GM19324 (cell line): ENCODE results near the gene KCTD3.

ENCODE experiments used
- ATAC-seq: cut with Tn5 transposase; IDR thresholded peaks from one replicate; pipeline ENCODE4 v1.9.1; 2021; ENCODE audit warnings: mild to moderate bottlenecking, moderate library complexity; ENCODE audit not compliant: unreplicated experiment, low FRiP score

KCTD3 gene

DNA sequence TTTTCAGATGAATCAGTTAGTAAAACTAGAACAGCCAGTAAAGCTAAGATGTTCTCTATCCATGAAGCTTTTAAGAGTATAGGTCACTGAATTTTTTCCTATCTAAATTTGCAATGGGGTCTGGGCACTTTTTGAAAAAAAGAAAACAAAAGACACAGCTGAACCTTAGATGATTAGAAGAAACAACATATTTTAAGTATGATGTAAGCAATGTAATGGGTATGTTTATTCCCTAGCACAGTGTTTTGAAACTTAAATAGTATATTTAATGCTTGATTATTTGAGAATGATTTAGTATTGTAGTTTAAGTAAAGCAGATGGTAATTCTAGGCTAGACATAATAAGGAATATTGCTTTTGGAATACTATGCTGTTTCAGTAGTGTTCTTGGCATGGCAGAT is 36.2 kb downstream of the KCTD3 start:
- no peak for ATAC-seq

DNA sequence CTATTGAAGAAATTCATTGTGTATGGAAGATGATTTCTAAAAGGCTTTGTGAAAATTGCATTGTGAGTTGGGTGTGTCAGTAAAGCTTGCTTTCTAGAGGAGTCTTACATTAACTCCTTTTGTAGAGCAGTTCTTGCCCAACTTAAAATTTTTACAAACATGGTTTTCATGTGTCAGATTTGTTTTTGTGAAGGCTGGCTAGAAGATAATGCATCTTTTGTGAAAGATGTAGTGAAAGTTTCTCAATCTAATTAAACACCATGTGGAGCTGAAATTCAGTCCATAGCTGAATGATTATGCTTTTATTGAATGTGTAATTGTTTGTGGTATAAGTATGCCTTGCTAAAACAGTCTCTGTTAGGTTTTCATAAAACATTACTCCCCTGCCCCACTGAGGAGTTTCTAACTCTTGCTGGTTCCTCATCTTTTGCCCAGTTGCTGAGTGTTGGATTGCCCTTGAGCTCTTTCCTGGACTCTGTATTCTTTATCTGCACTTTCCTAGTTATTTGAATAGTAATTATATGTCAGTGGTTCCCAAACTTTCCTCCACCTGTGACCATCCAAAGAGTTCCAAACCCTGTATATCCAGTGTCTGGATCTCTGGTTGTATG is 38.0 kb downstream of the KCTD3 start:
- no peak for ATAC-seq

DNA sequence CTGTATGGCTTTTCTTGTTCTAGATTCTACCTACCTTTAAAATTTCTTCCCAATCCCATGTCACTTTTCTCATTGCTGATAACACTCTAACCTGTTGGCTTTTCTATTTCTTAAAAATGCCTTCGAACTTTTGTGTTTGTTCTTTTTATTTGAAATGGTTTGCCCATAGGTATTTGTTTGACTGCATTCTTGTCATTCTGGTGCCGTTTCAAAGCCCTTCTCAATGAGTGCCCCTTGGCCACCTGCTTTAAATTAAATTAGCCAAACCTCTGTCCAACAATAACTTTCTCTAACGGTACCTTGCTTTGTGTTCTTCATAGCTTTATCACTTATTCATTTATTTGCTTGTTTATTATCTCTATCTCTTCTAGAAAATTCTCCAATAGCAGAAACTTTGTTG is 38.9 kb downstream of the KCTD3 start:
- no peak for ATAC-seq

DNA sequence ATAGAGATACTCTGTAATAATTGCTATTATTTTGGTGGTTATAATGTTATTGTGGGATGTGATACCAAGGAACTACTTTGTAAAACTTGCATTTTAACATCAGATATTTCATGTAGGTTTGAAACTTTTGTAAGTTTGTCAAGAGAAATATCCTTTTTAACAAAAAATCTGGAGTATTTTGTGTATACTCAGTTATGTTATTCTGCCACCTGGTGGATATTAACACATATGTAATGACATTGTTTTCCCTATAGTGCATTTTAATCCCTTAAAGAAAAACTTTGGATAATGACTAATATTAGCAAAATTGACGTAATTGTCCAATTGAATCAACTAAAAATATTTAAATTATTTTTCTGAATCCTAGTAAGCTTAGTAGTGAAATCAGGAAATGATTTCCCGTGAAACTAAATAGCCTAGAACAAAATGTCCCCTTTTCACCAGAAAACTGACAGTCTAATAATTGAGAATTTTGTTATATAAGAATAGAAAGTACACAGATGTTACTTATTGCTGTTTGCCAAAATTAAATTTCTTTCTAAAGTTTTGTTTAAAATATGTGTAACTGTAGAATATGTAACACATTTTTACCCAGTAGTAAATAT is 39.6 kb downstream of the KCTD3 start:
- ATAC-seq: no peak

DNA sequence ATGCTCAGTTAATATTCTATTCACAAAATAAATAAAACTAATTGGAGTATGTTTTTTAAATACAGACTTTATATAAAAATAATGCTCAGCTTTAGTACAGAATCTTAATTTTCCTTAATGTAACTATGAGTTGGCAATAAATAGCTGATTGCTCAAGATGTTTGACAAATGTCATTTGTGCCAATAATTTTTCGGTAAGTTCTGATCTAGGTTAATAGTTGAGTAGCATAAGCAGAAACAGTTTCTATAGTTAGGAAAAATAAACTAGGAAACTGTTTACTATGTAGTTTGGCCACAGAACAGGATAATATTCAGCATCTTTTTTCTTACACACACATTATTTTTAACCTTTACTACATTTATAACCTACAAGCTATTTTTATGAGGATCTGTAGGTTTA is 40.3 kb downstream of the KCTD3 start:
- no peak for ATAC-seq

DNA sequence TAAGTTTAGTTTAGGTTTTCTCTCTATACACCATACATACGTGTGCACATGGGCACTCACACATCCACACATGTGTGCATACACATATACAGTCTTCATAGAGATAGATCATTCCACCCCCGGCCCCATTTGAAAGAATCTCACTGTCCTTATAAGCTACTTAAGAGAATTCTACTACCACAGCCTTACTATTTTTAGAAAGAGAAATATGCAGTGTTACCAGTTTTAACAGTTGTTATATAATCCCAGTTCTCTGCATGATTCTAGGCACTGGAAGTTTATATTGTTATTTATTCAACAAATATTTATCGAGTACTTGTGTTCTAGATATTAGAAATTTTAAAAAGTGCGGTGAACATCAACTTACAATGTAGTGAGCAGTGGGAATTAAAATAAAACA is 41.5 kb downstream of the KCTD3 start:
- ATAC-seq: no peak

DNA sequence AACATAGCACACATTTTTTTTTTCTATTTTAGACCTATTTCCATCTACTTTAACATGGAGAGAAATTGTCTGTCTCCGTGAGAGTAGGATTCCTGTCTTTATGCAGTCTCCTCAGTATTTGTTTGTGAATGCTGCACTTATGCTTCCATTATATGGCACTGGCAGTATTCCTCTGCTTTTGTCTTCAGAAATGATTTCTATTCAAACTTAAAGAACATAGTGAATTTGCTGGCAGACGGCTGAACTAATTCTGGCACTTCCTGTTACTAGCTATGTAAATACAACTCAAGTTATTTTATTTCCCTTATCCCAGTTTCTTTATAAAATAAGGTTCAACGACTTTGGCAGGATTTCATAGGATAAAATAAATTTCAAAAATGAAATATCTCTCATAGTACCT is 45.3 kb downstream of the KCTD3 start:
- ATAC-seq: no peak

DNA sequence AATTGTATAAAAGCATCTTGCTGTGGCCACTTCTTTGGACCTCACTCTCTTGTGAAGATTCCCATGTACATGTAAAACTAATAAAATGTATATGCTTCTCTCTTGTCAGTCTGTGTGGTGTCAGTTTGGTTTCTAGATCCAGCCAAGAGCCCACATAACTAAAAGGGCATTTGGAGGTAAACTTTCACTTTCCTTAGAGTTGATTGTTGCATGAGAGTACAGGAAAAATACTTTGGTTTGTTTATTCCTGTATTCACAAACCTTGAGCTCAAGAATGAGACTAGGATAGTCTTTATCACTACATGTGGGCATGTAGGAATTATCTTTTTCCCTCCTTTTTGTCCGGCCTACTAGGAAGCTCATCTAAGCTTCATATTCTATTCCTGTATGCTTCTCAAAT is 50.9 kb downstream of the KCTD3 start:
- ATAC-seq: no peak

DNA sequence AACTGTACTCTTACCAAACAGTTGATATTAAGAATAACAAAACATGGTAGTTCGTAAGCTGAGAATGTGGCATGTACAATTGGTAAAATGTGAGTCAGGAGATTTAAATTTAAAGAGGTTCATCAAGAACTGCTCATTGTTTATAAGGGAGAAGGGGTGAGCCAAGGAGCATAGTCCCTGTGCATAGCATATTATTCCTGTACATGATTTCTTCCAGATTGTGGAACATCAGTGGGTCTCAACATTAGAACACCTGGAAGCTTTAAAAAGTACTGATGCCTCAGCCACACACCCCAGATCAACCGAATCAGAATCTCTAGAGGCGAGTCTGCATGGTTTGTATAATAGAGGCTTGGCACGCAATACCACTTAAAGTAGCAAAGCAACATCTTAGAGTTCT is 56.1 kb downstream of the KCTD3 start:
- no peak for ATAC-seq

DNA sequence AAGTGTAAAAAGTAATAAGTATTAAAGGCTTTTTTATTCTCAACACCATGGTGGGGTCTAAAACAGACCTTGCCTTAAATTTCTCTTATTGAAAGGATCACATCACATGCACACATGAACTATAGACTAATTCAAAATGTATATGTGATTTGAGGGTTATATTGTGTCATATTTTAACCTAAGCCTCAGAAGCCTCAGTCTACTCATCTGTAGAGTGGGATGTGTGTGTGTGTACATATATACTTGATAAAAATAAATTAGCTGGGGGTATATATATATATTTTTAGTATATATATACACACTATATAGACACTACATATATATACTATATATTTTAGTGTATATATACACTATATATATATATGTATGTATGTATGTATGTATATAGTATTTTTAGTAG is 58.8 kb downstream of the KCTD3 start:
- no peak for ATAC-seq

DNA sequence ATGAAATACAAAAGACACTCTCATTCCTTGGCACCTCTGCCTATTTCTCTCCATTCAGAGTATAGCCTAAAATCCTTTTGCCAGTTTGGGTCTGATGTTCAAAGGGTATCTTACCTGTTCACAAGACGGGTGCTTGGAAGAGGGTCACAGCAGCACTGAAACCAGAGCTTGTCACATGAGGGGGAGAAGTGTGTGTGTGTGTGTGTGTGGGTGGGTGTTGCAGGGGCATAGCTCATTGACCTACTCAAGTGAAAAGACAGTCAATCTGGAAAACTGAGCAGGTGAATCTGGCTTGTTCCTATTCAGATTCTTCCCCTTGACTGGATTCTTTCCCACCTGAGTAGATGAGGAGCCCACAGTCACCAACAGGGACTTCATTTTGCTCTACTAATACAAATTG is 63.9 kb downstream of the KCTD3 start:
- ATAC-seq: no peak

DNA sequence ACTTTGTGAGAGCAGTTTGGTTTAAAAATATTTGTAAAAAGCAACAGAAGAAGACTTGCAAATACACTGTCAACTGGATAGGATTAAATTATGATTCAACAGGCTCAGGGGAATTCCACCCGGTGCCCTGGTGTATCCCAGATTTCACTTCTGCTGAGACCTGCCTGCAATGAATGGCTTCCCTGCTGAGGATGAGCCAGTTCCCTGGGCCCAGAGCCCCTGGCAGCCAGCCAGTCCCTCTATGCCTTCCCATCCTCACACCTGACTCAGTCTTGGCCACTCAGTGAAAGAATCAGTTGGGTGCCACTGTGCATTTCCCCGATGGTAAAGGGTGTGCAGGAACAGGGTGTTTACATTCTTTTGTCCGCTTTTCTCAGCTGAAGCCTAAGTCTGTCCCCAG is 64.4 kb downstream of the KCTD3 start:
- no peak for ATAC-seq

DNA sequence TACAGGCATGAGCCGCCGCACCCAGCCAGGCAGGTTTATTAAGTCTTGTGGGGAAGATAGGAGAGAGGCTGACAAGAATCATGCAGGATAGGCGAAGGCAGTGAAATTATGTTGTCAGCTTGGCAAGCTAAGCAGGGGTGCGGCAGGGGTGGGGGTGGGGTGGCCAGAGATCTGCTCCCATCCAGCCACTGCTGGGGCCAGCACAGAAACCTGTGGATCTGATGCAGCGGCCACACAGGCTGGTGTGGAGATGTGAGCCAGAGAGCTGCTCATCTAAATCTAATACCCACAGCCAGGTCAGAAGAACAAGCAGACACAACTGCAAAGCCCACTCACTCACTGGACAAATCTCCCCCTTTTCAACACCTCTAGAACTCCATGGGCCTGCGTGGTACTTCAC is 68.7 kb downstream of the KCTD3 start:
- ATAC-seq: no peak

DNA sequence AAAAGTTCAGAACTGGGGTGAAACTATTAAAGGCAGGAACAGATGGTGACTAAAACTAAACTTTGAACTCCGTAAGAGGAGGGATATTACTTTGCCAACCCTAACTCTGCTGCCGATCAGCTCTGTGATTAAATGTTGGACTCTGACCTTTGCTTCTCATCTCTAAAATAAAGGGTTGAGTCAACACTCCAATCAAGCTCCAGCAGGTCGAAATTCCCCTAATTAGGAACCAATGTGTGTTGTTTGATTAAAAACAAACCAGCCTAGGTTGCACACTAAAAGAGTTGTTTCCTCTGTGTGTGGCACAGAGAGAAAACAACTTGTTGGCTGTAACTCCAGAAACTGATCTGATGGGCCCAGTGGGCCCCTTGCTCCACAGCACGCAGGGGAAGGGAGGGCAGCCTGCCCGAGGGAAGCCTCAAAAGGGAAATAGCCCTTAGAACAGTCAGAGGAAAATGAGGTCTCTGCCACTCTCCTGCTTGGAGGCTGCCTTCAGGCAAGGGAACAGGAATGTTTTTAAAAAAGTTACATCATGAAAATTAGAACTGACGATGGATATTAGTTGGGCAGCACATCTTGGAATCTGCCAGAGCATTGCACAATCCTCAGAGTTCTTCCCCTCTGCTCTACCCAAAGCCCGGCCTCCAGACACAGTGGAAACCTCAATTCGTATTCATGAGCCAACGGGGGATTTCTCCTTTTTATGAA is 69.3 kb downstream of the KCTD3 start:
- ATAC-seq: no peak

DNA sequence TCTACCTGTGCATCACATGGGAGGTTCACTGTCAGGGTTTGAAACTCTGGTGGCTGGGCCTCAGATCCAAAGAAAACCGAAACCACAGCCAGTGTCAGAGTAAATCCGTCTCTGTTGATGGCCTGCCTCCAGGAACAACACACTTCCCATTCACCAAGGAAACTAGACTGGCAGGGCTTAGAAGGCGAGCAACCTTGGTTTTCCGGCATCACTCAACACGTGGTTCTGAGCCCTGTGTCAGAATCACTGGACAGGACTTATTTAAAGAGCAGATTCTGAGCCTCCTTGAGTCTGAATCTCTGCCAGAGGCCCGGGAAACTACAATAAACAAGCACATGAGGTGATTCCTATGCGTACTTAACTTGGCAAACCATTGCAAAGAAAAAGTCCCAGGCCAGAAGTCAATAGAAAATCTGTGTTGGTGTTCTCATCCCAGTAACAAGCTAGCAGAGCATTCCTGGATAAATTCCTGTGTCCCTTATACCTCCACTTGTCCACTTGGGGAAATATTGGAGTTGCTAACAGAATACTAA is 70.0 kb downstream of the KCTD3 start:
- ATAC-seq: no peak

DNA sequence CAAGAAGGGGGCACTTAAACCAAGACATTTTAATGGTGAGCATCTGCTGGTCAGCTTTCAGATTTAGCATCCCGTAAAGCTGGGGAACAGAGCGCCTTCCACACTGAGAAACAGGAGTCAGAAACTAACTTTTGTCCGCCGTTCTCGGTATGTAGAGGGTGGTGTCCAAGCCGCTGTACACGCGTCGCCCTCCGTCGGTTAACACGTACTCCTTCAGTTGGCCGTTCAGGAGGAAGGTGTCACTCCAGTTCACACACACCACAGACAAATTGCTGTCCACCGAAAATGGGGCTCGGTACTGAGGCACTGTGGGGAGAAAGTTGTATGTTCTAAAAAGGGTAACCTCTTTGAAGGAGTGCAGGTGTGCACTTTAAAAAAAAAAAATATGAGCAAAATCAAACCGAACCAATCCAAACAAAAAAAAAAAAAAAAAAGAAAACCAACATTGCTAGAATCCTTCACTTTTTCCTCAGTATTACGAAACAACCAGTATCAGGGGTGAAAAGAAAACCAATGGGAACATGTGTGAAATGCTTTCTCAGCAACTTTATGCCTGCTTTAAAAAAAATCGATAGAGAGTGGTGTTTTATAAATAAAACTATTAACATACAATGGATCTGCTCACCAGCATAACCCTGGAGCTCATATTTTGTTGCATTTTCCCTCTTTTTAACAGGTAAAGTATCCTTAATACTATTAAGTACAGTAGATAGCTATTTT is 73.5 kb downstream of the KCTD3 start:
- no peak for ATAC-seq

DNA sequence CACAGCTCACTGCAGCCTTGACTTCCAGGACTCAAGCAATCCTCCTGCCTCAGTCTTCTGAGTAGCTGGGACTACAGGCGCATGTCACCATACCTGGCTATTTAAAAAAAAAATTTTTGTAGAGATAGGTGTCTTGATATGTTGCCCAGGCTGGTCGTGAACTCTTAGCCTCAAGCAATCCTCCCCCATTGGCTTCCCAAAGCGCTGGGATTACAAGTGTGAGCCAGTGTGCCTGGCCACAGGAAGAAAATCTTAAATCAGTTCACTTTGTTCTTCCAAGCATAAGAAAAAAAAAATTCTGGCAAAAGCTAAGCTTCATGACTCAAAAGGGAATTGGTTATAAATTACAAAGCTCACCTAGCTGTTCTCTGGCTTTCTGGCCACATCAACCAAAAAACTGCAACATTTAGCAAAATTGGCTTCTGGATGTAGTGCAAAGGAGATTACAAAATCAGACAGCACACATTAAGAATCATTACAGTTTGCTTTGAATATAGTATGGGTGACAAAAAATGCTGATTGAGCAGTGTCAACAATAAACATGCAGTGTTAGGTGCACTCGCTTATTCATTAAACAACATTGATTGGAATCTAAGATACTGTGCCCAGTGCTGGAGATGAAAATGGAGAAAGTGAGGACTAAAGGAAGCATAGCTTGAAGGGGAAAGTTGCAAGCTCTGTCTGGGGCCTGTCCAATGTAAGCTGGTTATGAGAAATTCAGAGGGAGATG is 76.7 kb downstream of the KCTD3 start:
- no peak for ATAC-seq

DNA sequence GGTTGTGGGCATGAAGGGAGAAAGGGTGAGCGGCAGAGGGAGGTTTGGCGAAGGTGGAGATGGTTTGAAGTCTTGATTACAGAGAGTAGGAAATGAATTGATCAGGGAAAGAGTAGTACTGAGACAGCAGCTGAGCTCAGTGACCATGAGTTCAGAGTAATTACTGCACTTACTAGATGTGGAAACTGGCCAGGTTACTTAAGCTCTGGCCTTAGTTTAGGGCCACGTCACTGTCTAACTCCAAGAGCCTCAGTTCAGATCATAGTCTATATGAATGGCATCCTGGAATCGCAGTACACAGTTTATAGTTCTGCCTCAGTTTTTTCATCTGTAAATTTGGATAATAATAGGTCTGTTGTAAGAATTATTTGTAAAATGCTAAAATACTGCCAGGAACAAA is 78.1 kb downstream of the KCTD3 start:
- ATAC-seq: no peak

DNA sequence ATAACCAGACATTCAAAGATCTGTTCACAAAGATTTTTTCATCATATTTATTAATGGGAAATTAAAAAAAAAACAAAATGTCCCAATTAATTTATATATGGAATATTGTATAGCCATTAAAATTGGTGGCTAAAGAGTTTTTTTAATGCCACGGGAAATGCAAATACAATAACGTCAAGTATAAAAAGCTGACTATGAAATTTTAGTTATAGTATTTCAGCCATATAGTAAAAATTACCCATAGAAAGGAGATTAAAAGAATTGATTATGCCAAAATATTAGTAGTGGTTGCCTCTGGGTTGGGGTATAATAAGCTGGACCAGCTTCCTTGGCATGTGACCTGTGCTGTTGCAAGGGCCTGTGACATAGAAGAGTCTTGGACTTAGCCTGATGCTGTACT is 78.8 kb downstream of the KCTD3 start:
- no peak for ATAC-seq

DNA sequence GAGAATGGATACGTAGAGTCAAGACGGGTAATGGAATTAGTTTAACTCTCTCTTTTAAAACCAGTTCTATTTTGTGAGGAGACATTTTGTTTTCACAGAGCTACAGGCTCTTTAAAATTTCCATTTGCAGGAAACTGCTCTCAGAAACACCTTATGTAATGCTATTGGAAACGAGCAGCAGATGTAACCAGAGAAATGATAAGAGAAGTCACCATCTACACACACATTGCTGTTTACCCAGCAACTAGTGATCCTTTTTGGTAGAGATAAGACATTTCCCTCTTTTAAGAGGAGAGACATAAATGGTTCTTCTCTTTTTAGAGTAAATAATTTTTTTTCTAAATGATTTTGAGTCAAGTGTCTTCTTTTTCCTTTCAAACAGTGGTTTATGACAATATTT is 80.6 kb downstream of the KCTD3 start:
- ATAC-seq: no peak

DNA sequence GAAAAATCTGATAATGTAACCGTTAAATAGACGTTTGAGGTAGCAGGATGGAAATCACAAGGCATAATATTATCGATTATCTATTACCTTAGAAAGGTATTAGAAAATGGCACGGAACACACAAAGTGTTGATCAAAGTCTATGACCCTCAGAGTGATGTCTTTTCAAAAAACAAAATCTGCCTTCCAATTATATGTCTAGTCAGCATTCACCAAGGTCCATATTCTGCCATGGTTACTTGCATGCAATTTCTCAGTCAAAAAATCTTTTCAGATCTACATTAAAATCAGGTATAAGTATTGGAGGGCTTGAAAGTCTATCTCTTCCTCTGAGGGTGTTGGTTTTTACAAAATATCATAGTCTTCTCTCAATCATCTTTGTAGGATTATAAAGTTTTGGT is 81.9 kb downstream of the KCTD3 start:
- no peak for ATAC-seq
